Ovary (tissue), 9 donors: ENCODE data around the gene MTO1. TPM values are rescaled to one million over a fixed set of nuclear protein-coding genes. Genes with fewer than 3 reads are reported as not detected.
A peak's percentile ranks its signal among the peaks of the same experiment; 100 is the strongest.
"Not testable (repeated sequence)": the region's sequence is repeated elsewhere in the genome, so short reads cannot be mapped to it uniquely, and the experiment has no call there.

Experiments used
- DNase-seq, 5 donors: peaks; one replicate each; pipeline ENCODE4 v3.0.0-alpha.2; 2019 to 2020
- H3K27ac ChIP-seq, 2 donors: fragments of 200-600 bp; one replicate each; pipeline versions ENCODE4 v1.5.1 to v1.8.0; 2019 to 2022
- H3K27me3 ChIP-seq: fragments of 200-600 bp; one replicate; pipeline ENCODE4 v1.8.0; 2022
- H3K36me3 ChIP-seq: fragments of 200-600 bp; sonication (generic); one replicate; pipeline ENCODE4 v1.5.1; 2019
- H3K4me1 ChIP-seq: one replicate; pipeline ENCODE4 v1.8.1; 2013; ENCODE audit warnings: mild to moderate bottlenecking, moderate library complexity; ENCODE audit not compliant: insufficient read depth
- H3K4me3 ChIP-seq: fragments of 200-600 bp; sonication (generic); one replicate; pipeline ENCODE4 v1.5.1; 2017
- H3K9me3 ChIP-seq, 2 donors: fragments of 200-600 bp in 1 of 2; sonication (generic) in 1 of 2; one replicate each; pipeline versions ENCODE4 v1.5.1 to v1.8.1; 2013 to 2019; ENCODE audit warnings: mild to moderate bottlenecking in 1 of 2, moderate library complexity in 1 of 2
- CTCF ChIP-seq, 3 donors: fragments of 450-650 bp in 2 of 3; fragments of 200-600 bp in 1 of 3; IDR thresholded peaks; one replicate each; pipeline versions ENCODE4 v1.5.1 to v1.8.0; 2016 to 2022; ENCODE audit warnings: antibody characterized with exemption in 3 of 3, mild to moderate bottlenecking in 1 of 3
- EP300 ChIP-seq: sonication (generic); formaldehyde crosslinking; IDR thresholded peaks from one replicate; pipeline ENCODE4 v1.6.1; 2017; ENCODE audit warnings: antibody characterized with exemption
- POLR2A ChIP-seq: fragments of 450-650 bp; IDR thresholded peaks from one replicate; pipeline ENCODE4 v1.6.1; 2017; ENCODE audit warnings: antibody characterized with exemption, mild to moderate bottlenecking, moderate library complexity
- WGBS, 3 donors: extraction: QIAGEN DNeasy Blood & Tissue Kit in 1 of 3; methylation state at CpG; one replicate each; pipeline versions ENCODE4 v1.1.5 to v1.1.7; 2013 to 2017; 5-methylcytosine and 5-hydroxymethylcytosine counted together
- intact Hi-C, 4 donors: fragments of 100-400 bp; cut with DNase I; formaldehyde crosslinking; loops; one replicate each; pipeline versions ENCODE4 v1.11.0 to v1.15.1; 2022 to 2023
- polyA plus RNA-seq, 2 donors: library from polyadenylated mRNA; stranded (reverse); fragments of 200-250 nt in 1 of 2; fragments of 350-450 nt in 1 of 2; fragmentation: Illumina TruSeq in 1 of 2; extraction: RNeasy Lipid Tissue Mini Kit (QIAGEN cat#74804) in 1 of 2; gene quantifications; one replicate each; pipeline ENCODE4 v1.2.3, GENCODE V29; 2013 to 2014
- total RNA-seq, 7 donors: library from RNA; depleted of rRNA in 2 of 7; stranded (reverse); fragments of >200 nt in 2 of 7; fragmentation: NEBNext Ultra II Directional in 3 of 7; extraction: Animal tissue kit (Norgen Biotek cat#: 25700) in 3 of 7; gene quantifications; one replicate each; pipeline versions ENCODE4 v1.1.0 to v1.2.4, GENCODE V29; 2016 to 2023
- donor health status: DM: no; HTN: no; CAD: no; lungs with moderate emphysema.
- donor health status: DM: no; HTN: no; CAD: no.
- donor health status: Bipolar disorder and iron deficiency.
- donor health status: DM: yes; HTN: yes; CAD: no.
- donor health status: DM: no; HTN: no; CAD: no.
- donor health status: DM: yes; HTN: yes; CAD: no.

MTO1 gene
- total and polyA plus RNA-seq, 9 donors: 19.8 to 43.1 (median 31.0) TPM

DNA sequence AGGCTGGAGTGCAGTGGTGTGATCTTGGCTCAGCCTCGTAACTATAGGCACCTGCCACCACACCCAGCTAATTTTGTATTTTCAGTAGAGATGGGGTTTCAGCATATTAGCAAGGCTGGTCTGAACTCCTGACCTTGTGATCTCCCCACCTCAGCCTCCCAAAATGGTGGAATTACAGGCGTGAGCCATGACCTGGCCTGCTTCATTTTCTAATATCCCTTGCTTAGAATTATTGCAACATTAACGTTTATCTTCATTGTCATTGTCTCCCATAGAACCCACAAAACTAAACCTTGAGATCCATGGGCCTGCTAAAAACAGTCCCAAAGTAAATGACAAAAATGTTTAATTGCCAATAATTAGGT lies 53.2 kb downstream of the MTO1 start:
- Histone ChIP-seq H3K4me3 (no peak overlapping the region), H3K27me3 (no peaks in the 10 kb centered on the region), H3K9me3 (no peaks in the 10 kb centered on the region), H3K27ac (no peak overlapping the region), H3K4me1 (peaks cover 1% of the 10 kb centered on the region), H3K36me3 (no peaks in the 10 kb centered on the region)
- WGBS, 3 donors: 49 to 54% (median 52%) methylated on average over 3 of the region's 3 CpGs
- no peak for TF ChIP-seq CTCF (IDR thresholded peaks at IDR 0.05)
- no peak for TF ChIP-seq POLR2A
- intact Hi-C loops: loop anchor here in 3 of 4 donors (2.0 to 5.0 kb wide), 2 partner anchors 96 to 98 kb away; no protein-coding TSS in a partner anchor
- no peak for DNase-seq

- DNase-seq: no peak
- Histone ChIP-seq H3K4me1 (peaks cover 1% of the 10 kb centered on the region), H3K4me3 (no peak overlapping the region), H3K27ac (no peak overlapping the region), H3K36me3 (no peaks in the 10 kb centered on the region), H3K9me3 (no peaks in the 10 kb centered on the region), H3K27me3 (no peaks in the 10 kb centered on the region)
- WGBS, 3 donors: 35 to 42% (median 37%) methylated on average over 4 of the region's 4 CpGs
- TF ChIP-seq CTCF (IDR thresholded peaks at IDR 0.05) (no peak), POLR2A (no peak), EP300 (no peak)
- intact Hi-C loops: loop anchor here in 3 of 4 donors (2.0 to 5.0 kb wide), 2 partner anchors 96 to 97 kb away; no protein-coding TSS in a partner anchor
These were observed 53.7 kb downstream of the MTO1 start for GRCh38 chr6:73515204-73515655.

- no peaks in the 10 kb centered on the region for H3K36me3 ChIP-seq
- no peak overlapping the region for H3K27ac ChIP-seq
- no peaks in the 10 kb centered on the region for H3K27me3 ChIP-seq
- intact Hi-C loops: loop anchor here in 3 of 4 donors (2.0 to 5.0 kb wide), 2 partner anchors 94 to 95 kb away; no protein-coding TSS in a partner anchor
- DNase-seq: no peak
- no peak overlapping the region for H3K4me3 ChIP-seq
- H3K9me3 ChIP-seq: no peaks in the 10 kb centered on the region
- 50 to 54% (median 51%) methylated on average over 4 of the region's 4 CpGs for WGBS, 3 donors
- peaks cover 1% of the 10 kb centered on the region for H3K4me1 ChIP-seq
- TF ChIP-seq EP300 (no peak), POLR2A (no peak), CTCF (IDR thresholded peaks at IDR 0.05) (no peak)
These were observed 55.3 kb downstream of the MTO1 start for GRCh38 chr6:73516514-73517489.

DNA sequence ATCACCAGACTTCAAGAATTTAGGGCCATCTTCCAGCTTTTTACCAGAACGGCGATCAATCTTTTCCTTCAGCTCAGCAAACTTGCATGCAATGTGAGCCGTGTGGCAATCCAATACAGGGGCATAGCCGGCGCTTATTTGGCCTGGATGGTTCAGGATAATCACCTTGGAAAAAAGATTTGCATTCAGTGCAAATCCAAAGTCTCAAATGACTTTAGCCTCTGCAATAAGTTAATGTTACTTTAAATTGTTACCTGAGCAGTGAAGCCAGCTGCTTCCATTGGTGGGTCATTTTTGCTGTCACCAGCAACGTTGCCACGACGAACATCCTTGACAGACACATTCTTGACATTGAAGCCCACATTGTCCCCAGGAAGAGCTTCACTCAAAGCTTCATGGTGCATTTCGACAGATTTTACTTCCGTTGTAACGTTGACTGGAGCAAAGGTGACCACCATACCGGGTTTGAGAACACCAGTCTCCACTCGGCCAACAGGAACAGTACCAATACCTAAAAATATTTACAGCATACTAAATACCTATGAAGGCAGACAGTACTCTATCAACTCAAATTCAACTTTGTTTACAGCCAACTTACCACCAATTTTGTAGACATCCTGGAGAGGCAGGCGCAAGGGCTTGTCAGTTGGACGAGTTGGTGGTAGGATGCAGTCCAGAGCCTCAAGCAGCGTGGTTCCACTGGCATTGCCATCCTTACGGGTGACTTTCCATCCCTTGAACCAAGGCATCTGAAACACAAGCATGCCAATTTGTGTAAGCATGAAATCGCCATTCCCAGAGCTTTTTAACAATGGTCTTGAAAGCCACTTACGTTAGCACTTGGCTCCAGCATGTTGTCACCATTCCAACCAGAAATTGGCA lies 56.8 kb downstream of the MTO1 start:
- peak; percentile 17 for TF ChIP-seq POLR2A
- not testable (repeated sequence) for H3K4me1 ChIP-seq, H3K27me3 ChIP-seq, H3K4me3 ChIP-seq, DNase-seq, H3K36me3 ChIP-seq, H3K9me3 ChIP-seq, H3K27ac ChIP-seq
- WGBS, 3 donors: 11 to 15% (median 13%) methylated on average over 15 to 19 of the region's 19 CpGs
- intact Hi-C loops: loop anchor here in 2 of 4 donors (5.0 kb wide), 1 partner anchor 94 kb away; no protein-coding TSS in a partner anchor

DNA sequence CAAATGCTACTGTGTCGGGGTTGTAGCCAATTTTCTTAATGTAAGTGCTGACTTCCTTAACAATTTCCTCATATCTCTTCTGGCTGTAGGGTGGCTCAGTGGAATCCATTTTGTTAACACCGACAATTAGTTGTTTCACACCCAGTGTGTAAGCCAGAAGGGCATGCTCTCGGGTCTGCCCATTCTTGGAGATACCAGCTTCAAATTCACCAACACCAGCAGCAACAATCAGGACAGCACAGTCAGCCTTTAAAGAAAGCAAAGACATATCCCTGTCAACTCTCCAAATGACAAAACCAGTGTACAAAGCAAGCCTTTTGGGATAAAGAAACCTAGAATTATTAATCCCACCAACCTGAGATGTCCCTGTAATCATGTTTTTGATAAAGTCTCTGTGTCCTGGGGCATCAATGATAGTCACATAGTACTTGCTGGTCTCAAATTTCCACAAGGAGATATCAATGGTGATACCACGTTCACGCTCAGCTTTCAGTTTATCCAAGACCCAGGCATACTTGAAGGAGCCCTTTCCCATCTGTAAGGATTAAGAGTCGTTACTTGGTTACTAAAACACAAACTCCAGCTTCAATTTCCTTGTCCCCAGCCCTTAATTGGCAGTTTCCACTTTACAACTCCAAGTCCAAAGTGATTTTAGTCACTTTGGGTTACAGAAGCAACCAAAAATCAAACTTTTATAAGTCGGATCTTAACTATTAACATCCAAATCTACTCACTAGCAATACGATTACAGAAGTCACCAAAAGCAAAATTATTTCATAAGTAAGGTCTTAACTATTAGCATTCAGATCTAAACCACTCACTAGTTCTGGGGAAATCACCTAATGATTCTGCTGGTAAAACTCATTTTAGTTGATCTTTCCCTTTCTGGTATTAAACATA lies 57.7 kb downstream of the MTO1 start:
- 2 to 4% (median 3%) methylated on average over 7 to 8 of the region's 8 CpGs for WGBS, 3 donors

More for the DNA sequence above, 57.7 kb downstream of the MTO1 start:
- peak overlapping the region; percentile 76 for H3K4me3 ChIP-seq
- H3K36me3 ChIP-seq, H3K4me1 ChIP-seq, DNase-seq, H3K27me3 ChIP-seq, H3K9me3 ChIP-seq: not testable (repeated sequence)
- intact Hi-C loops: loop anchor here in 2 of 4 donors (5.0 kb wide), 1 partner anchor 93 kb away; no protein-coding TSS in a partner anchor
- peak overlapping the region; percentile 79 to 99 for H3K27ac ChIP-seq
